GM18502 (cell line): ENCODE data around the gene SYNGR3.
"Not testable (repeated sequence)": the region's sequence is repeated elsewhere in the genome, so short reads cannot be mapped to it uniquely, and the experiment has no call there.

Experiments
- ATAC-seq: cut with Tn5 transposase; IDR thresholded peaks from one replicate; pipeline ENCODE4 v1.9.1; 2021; ENCODE audit warnings: mild to moderate bottlenecking; ENCODE audit not compliant: unreplicated experiment, poor library complexity

SYNGR3 gene

DNA sequence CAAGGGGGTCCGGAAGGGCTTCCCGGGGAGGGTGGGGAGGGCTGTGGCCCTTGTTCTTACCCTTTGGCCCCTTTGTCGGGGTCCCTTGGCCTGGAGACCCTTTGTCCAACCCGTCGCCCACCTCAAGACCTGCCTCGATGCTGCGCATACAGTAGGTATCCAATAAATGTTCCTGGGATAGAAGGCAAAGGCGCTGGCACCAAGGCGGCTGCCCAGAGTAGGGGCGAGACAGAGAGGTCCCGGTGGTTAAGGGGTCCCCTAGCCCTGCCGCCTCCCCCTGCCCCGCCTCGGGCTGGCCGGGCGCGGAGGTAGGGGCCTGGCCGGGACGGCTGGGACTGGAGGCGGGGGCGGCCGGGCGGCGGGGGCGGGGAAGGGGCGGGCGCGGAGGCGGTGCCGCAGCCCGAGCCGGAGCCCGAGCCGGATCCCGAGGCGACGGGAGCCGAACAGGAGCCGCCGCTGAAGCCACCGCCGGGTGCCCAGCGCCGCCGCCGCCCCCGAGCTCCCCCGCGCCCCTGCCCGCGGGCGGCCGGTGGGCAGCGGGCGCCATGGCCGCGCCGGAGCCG lies 36.8 kb downstream of the SYNGR3 start, which contains the start of gene NHERF2:
NHERF2 (plus strand) TSS at position 442 of the 563 bp plus-strand sequence; CDS start at position 546, 104 bp downstream.
- no peak for ATAC-seq

- no peak for ATAC-seq
These were observed 37.5 kb downstream of the SYNGR3 start for GRCh38 chr16:2027024-2028010.

- ATAC-seq, result no peak
These were observed 38.4 kb downstream of the SYNGR3 start for GRCh38 chr16:2028146-2028545.

GRCh38 chr16:2028620-2029220 lies 39.0 kb downstream of the SYNGR3 start:
- ATAC-seq, result no peak

DNA sequence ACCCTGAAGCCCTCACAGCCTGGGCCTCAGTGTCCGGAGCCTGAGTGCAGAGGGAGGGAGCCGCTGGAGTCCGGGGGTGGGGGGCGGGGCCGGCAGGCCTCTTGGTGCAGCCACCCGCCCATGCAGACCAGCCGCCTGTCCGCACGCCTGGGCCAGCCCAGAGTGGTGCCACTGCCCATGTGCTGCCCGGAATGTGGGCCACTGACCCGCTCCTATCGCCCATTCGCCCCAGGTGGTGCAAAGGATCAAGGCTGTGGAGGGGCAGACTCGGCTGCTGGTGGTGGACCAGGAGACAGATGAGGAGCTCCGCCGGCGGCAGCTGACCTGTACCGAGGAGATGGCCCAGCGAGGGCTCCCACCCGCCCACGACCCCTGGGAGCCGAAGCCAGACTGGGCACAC lies 39.6 kb downstream of the SYNGR3 start:
- ATAC-seq, result no peak

- ATAC-seq, result no peak
These were observed 40.3 kb downstream of the SYNGR3 start for GRCh38 chr16:2030036-2030435.

DNA sequence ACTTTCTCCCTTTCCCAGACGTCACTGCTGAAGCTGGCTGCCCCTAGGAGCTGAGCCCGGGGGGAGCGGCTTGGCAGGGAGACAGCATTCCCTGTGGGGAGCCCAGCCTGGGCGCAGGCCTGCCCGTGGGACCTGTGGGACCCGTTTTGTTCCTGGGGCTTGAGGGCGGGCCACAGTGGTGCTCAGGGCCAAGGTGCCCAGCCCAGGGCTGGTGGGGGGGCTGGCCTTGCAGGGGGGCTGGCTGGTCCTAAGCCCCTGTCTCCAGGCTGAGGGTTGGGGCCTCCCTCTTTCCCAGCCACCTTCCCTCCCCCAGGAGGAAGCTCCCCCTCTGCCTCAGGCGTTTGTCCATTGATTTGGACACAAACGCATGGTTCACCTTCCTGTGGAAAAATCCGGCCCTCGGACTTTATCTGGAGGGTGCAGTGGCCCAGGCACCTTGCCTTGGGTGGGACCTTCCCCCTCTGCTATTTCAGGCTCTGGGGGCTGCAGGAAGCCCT lies 41.4 kb downstream of the SYNGR3 start:
- no peak for ATAC-seq

GRCh38 chr16:2032285-2033056 lies 42.7 kb downstream of the SYNGR3 start:
- ATAC-seq, result no peak

GRCh38 chr16:2033057-2033908 lies 43.5 kb downstream of the SYNGR3 start:
- ATAC-seq, result no peak

DNA sequence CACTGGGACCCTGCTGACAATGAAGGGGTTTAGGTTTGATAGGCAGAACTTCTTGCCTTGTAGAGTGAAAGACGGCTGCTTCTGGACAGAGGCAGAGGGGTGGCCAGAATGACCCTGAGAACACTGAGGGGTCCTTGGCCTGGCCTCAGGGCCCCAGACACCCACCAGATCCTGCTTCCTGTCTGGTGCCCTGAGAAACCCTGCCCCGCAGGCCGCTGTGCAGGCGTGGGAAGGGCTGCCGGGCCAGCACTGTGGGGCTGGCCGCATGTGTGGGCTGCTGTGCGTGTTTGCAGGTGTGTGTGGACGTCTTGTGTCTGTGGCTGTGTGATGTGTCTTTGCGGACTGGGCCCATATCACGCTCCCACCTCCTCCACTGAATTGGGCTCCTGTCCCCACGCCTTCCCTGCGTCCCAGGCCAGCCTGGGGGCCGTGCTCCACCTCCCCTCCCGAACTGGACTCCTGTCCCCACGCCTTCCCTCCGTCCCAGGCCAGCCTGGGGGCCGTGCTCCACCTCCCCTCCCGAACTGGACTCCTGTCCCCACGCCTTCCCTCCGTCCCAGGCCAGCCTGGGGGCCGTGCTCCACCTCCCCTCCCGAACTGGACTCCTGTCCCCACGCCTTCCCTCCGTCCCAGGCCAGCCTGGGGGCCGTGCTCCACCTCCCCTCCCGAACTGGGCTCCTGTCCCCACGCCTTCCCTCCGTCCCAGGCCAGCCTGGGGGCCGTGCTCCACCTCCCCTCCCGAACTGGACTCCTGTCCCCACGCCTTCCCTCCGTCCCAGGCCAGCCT lies 44.3 kb downstream of the SYNGR3 start:
- not testable (repeated sequence) for ATAC-seq

DNA sequence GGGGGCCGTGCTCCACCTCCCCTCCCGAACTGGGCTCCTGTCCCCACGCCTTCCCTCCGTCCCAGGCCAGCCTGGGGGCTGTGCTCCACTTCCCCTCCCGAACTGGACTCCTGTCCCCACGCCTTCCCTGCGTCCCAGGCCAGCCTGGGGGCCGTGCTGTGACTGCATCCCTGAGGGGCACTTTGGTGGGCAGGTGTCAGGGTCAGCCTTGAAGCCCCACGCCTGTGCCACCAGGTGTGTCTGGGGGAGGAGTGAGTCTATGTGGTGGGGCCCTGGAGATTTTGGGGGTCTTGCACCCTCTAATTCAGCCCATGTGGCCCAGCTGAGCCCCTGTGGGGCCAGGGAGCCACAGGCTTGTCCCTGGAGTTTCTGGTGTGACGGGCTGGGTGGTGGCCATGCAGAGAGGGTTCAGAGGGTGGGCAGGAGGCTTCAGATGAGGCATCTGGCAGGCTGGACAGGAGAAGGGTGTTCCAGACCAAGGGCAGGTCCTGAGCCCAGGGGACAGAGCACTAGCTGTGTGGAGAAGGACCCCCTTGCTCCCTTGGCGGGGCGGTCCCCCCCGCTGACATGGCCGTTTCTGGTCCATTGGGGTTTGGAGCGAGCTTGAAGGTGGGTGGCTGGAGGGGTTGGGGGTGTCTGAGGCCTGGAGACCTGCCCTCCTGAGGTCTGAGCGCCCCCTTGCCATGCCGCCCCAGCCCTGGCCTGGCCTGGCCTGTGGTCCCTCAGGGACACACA lies 45.1 kb downstream of the SYNGR3 start:
- ATAC-seq, result no peak

GRCh38 chr16:2035431-2036199 lies 45.8 kb downstream of the SYNGR3 start:
- no peak for ATAC-seq

DNA sequence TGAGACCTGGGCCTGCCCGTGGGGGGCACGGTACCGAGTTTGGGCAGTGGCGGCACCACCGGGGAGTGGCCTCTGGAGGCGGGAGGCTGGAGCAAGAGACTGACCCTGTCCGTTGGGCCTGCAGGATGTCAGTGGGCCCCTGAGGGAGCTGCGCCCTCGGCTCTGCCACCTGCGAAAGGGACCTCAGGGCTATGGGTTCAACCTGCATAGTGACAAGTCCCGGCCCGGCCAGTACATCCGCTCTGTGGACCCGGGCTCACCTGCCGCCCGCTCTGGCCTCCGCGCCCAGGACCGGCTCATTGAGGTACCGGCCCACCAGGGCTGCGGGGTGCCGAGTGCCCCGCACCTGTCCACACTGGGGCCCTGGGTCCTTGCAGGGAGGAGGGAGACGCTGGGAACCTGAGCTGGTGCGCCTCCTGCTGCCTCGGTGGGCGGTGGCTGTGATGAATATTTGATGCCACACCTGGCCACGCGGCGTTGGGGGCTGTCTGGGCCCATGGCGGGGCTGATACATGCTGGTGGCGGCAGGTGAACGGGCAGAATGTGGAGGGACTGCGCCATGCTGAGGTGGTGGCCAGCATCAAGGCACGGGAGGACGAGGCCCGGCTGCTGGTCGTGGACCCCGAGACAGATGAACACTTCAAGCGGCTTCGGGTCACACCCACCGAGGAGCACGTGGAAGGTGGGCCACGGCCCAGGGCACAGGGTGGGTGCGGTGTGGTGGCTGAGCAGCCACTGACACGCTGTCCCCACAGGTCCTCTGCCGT lies 46.6 kb downstream of the SYNGR3 start:
- no peak for ATAC-seq

GRCh38 chr16:2037115-2037514 lies 47.3 kb downstream of the SYNGR3 start:
- ATAC-seq, result no peak

DNA sequence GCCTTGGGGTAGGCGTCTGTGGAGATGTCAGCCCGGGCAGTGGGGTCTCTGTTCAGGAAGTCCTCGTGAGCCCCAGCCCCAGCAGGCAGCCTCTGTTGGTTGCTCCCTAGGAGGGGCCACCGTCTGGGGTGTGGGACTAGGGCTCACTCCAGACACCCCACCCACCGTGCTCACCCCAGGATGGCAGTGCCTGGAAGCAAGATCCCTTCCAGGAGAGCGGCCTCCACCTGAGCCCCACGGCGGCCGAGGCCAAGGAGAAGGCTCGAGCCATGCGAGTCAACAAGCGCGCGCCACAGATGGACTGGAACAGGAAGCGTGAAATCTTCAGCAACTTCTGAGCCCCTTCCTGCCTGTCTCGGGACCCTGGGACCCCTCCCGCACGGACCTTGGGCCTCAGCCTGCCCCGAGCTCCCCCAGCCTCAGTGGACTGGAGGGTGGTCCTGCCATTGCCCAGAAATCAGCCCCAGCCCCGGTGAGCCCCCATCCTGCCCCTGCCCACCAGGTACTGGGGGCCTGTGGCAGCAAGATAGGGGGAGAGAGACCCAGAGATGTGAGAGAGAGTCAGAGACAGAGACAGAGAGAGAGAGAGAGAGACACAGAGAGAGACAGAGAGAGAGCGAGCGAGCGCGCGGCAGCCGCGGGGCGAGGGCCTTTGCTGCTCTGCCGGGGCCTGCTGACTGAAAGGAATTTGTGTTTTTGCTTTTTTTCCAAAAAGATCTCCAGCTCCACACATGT lies 48.0 kb downstream of the SYNGR3 start:
- no peak for ATAC-seq
